Lower leg skin (tissue), 3 donors: ENCODE data around the gene PDGFA.

Experiments
- POLR2A ChIP-seq, 2 donors: fragments of 450-650 bp; IDR thresholded peaks; one replicate each; pipeline ENCODE4 v1.6.1; 2016 to 2017; ENCODE audit warnings: antibody characterized with exemption in 2 of 2, mild to moderate bottlenecking in 1 of 2, moderate library complexity in 1 of 2
- TF ChIP-seq, protein P1 (sequence below), 3 donors: fragments of 450-650 bp; IDR thresholded peaks; one replicate each; pipeline ENCODE4 v1.5.1; 2016; ENCODE audit warnings: antibody characterized with exemption in 3 of 3, mild to moderate bottlenecking in 3 of 3, moderate library complexity in 2 of 3

DNA sequence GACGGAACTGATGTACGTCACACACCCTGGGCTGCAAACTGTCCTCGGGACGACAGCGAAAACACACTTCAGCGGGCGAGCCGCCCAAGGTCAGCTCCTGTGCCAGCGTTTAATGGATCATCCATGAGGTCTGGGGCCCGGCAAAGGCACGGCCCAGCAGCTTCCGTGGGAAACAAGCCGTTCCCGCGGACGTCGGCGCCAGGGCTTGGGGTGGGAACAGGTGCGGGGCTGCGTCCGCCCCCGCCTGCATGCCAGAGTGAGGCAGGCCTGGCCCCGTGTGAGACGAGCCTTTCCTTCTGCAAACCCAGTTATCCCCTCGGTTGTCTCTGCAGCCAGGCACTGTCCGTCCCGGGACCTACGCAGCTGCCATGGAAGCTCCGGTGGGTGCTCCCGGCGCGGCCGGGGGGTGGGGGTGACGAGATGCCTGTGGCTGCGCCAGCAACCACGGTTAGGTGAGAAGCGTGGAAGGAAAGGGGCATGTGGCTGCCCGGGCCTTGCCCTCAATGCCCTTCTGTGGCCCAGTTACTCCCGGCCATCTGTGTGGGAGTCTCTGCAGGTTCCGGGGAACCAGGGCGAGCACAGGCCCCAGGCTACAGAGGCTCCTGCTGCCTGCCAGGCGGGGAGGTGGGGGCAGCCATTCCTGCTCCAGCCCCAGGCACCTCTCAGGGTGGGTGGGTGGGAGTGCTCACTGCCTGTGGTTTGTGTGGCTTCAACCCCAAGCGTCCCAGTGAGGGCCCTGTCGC is 42.2 kb upstream of the PDGFA start:
- TF ChIP-seq, protein P1, sequence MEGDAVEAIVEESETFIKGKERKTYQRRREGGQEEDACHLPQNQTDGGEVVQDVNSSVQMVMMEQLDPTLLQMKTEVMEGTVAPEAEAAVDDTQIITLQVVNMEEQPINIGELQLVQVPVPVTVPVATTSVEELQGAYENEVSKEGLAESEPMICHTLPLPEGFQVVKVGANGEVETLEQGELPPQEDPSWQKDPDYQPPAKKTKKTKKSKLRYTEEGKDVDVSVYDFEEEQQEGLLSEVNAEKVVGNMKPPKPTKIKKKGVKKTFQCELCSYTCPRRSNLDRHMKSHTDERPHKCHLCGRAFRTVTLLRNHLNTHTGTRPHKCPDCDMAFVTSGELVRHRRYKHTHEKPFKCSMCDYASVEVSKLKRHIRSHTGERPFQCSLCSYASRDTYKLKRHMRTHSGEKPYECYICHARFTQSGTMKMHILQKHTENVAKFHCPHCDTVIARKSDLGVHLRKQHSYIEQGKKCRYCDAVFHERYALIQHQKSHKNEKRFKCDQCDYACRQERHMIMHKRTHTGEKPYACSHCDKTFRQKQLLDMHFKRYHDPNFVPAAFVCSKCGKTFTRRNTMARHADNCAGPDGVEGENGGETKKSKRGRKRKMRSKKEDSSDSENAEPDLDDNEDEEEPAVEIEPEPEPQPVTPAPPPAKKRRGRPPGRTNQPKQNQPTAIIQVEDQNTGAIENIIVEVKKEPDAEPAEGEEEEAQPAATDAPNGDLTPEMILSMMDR (IDR thresholded peaks at IDR 0.05): no peak
- no peak for TF ChIP-seq POLR2A (IDR thresholded peaks at IDR 0.05)
